ENCODE data around the gene IFT122. TPM values are rescaled to one million over a fixed set of nuclear protein-coding genes. Genes with fewer than 3 reads are reported as not detected.
"Not testable (repeated sequence)": the region's sequence is repeated elsewhere in the genome, so short reads cannot be mapped to it uniquely, and the experiment has no call there.

Gene IFT122, protein sequence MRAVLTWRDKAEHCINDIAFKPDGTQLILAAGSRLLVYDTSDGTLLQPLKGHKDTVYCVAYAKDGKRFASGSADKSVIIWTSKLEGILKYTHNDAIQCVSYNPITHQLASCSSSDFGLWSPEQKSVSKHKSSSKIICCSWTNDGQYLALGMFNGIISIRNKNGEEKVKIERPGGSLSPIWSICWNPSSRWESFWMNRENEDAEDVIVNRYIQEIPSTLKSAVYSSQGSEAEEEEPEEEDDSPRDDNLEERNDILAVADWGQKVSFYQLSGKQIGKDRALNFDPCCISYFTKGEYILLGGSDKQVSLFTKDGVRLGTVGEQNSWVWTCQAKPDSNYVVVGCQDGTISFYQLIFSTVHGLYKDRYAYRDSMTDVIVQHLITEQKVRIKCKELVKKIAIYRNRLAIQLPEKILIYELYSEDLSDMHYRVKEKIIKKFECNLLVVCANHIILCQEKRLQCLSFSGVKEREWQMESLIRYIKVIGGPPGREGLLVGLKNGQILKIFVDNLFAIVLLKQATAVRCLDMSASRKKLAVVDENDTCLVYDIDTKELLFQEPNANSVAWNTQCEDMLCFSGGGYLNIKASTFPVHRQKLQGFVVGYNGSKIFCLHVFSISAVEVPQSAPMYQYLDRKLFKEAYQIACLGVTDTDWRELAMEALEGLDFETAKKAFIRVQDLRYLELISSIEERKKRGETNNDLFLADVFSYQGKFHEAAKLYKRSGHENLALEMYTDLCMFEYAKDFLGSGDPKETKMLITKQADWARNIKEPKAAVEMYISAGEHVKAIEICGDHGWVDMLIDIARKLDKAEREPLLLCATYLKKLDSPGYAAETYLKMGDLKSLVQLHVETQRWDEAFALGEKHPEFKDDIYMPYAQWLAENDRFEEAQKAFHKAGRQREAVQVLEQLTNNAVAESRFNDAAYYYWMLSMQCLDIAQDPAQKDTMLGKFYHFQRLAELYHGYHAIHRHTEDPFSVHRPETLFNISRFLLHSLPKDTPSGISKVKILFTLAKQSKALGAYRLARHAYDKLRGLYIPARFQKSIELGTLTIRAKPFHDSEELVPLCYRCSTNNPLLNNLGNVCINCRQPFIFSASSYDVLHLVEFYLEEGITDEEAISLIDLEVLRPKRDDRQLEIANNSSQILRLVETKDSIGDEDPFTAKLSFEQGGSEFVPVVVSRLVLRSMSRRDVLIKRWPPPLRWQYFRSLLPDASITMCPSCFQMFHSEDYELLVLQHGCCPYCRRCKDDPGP
- total RNA-seq (2014; rRNA removed; shearing (Covaris generic)): 17.9 and 20.5 TPM in 2 replicates

DNA sequence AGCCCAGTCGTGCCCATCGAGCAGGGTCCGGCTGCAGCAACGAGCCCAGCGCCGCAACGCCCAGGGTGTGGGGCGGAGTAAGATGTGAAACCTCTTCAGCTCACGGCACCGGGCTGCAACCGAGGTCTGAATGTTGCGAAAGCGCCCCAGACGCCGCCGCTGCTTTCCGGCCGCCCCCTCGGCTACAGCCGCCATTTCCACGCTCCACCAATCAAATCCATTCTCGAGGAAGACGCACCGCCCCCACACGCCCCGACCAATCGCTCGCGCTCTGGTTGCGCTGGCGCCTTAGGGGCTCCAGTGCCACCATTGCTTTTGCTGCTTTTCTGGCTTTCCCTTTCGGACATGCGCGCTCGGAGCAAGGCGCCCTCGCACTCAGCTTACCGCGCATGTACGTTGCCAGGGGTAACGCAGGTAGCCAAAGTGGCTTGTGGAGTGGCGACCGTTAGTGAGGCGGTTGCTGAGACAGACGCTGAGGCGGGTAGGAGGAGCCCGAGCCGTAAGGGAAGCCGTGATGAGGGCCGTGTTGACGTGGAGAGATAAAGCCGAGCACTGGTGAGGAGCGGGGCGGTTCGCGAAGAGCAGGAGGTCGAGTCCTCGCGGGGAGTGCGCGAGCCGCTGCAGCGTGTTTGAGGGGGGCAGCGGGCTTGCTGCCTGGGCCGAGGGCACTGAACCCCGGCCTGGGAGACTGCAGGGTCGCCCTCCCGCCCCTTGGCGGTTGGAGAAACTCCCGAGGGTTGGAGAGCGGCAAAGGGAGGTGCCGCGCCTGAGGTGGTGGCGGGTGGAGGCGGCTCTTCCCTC is at the start of gene IFT122, which contains the start of gene MBD4:
TSS of gene IFT122 (plus strand) at position 408 of the 801 bp plus-strand sequence. CDS start at position 515, 107 bp downstream.
TSS of gene MBD4 (minus strand) at position 132 of the 801 bp plus-strand sequence. CDS start at position 17, 115 bp downstream.
- peak; percentile 99 for DNase-seq (ENCODE audit: low read depth)

DNA sequence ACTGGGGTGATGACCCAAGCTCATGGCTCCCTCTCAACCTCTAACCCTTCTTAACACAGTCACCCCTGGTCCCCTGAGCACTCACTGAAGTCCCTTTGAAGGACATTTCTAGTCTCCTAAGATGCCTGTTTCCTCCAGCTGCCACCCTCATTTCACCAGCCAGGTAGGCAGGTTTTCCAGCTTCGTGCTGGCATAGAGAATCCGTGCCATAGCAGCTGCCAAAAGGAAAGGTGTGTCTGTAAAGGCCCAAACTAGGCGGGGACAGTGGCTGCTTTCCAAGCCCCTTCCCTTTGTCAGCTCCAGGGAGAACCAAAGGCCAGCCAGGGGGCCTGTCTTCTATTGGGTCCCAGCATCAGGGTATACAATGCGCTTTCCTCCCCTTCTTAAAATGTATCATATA is 48.4 kb upstream of the IFT122 start:
- not testable (repeated sequence) for DNase-seq (ENCODE audit: low read depth)

DNA sequence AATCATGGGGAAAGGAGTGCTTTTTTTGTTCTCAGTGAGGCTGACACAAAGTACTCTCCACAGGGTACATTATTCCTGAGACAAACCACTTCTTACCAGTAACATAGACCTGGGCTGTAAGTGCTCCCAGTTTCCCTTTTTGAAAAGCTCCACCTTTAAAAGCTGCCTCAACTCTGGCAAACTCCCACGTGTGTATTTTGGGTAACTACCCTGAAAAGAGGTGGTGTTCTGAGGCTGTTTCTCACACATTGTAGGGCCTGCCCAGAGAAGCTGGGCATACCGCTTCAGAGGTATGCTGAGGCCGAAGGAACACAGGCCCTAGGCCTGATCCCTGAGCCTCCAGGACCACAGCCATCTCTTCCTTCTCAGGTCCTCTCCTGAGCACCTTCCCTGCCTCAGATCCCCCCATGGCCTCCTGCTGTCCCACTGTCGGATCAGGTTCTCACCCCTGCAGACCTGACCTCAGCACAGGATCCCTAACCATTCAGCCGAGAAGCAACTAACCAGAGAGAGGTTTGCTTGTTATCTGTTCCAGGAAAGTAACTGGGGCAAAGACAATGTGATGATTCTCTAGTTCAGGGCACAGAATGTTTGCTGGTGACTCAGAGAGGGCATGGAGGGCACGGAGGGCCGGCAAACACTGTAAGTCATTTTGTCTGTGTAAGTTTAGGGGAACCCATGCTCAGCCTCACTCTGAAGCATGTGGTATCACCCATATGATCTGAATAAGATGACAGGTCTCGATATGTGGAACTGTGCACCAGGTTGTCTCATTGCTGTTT is 47.7 kb upstream of the IFT122 start:
- not testable (repeated sequence) for DNase-seq (ENCODE audit: low read depth)

DNA sequence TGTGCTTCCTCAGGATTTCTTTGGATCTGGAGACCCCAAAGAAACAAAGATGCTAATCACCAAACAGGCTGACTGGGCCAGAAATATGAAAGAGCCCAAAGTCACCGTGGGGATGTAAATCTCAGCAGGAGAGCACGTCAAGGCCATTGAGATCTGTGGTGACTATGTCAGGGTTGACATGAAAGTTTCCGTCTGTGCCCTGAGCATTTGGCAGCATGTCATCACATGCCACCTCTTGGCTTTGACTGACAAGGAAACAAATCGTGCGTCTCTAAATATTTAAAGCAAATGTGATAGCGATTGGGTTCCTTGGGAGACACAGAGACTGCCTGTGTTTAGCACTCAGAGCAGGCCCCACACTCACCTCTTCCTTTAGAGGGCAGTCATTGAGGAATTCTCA is 46.8 kb upstream of the IFT122 start:
- no peak for DNase-seq (ENCODE audit: low read depth)

DNA sequence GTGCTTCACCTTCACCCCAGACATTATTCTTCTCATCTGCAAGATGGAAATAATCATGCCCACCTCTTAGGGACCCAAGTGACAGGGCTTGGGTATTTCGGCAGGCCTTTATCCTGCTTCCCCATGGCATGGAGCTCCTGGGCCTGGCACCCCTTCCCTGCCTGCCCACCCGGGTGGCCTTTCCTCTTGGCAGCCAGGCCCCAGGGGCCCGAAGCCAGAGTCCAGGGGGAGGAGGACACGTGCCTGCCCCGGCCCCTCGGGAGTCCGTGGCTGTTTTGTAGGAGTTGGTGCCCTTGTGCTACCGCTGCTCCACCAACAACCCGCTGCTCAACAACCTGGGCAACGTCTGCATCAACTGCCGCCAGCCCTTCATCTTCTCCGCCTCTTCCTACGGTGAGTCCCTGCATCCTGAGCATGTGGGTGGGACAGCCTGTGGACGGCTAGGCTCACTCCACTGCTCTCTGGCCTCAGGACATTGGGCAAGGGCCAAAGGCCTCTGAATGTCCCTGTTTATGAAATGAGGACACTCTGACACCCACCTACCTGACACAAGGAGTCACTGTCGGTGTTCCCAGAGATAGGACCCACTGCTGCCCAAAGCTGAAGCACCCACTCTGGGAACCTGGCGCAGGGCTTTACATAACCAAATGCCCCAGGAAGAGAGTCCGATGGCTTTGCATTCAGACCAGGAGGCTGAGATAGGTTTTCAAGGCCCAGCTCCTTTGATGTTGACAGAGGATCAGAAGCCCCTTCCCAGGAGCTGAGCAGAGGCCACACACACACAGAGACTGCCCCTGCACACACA is 46.1 kb upstream of the IFT122 start:
- not testable (repeated sequence) for DNase-seq (ENCODE audit: low read depth)

DNA sequence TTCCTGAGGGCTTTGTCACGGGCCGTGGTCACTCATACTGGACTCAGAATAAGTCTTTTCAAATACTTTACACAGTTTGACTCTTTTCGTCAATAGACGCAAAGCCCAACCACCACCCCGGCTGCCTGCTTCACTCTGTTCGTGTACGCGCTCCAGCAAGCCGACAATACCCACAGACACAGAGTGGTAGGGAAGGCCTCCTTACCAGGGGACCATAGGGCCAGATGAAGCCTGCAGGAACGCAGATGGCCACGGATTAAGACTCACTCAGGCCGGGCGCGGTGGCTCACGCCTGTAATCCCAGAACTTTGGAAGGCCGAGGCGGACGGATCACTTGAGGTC is 41.2 kb upstream of the IFT122 start:
- peak; percentile 35 for DNase-seq (ENCODE audit: low read depth)

DNA sequence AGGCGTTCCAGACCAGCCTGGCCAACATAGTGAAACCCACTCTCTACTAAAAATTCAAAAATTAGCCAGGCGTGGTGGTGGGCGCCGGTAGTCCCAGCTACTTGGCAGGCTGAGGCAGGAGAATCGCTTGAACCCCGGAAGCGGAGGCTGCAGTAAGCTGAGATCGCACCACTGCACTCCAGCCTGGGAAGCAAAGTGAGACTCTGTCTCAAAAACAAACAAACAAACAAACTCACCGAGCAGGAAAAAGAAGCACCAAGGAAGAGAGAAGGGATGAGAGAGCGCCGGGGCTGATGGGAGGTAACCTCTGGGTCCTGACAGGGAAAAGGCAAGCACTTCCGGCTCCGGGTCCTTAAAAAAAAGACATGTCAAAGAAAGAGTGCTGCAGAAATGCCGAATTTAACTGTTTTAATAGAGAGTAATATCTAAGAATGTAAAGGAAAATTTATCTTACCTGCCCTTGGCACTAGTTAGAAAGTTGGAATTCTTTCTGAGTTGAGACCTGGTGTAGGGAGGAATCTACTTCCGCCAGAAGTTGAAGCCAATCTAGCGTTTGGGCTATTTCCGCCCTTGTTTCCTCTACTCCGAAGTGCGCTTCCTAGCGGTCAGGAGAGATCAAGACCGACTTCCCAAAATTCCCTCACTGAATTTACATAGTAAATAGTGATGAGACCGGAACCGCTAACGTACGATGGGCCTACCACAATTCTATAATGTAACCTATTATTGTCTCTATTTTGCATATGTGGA is 40.7 kb upstream of the IFT122 start:
- DNase-seq (ENCODE audit: low read depth): peak; percentile 97

DNA sequence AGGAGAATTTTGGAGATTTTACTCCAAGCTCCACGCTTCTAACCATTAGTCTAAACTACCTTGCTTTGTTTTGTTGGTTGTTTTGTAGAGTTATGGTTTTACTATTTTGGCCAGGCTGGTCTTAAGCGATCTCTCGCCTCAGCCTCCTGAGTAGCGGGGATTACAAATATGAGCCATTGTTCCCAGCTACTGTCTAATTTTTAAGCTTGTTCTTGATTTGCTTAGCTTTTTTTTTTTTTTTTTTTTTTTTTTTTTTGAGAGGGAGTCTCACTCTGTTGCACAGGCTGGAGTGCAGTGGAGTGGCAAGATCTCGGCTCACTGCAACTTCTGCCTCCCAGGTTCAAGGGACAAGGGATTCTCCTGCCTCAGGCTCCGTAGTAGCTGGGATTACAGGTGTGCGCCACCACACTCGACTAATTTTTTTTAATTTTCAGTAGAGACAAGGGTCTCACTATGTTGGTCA is 40.1 kb upstream of the IFT122 start:
- no peak for DNase-seq (ENCODE audit: low read depth)

DNA sequence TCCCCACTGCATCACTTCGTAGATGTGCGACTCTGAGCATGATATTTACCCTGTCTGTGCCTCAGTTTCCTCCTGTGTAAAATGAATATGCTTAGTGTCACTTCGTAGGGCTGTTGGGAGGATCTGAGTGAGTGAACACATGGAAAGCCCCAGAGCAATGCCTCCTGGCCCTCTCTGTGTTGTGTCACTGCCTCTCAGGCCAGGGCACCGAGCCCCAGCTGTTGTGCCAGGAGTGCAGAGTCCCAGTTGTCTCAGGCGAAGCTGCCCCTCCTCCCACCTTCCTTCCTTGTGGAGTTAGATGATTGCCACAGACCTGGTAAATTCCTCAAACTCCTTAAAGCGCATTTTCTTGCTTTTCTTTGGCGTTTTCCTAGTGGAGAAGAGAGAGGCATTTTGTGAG is 37.8 kb upstream of the IFT122 start:
- DNase-seq (ENCODE audit: low read depth): no peak

DNA sequence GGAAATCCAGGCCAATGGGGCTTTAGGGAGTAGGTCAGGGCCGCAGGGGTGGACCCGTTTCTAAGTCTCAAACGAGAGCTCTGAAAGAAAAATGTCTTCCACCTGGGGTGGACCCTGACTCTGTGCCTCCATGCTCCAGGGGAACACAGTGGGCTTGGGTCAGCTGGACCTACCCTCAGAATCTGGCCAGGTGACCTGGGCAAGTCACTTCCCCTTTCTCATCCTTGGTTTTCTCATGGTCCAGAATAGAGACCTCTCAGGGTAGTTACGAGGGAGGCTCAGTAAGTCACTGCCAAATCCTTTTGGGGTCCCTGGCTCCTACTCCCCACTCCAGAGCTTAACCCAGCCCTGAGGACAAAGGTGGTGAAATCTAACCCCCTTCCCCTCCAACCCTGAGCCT is 37.4 kb upstream of the IFT122 start:
- no peak for DNase-seq (ENCODE audit: low read depth)

DNA sequence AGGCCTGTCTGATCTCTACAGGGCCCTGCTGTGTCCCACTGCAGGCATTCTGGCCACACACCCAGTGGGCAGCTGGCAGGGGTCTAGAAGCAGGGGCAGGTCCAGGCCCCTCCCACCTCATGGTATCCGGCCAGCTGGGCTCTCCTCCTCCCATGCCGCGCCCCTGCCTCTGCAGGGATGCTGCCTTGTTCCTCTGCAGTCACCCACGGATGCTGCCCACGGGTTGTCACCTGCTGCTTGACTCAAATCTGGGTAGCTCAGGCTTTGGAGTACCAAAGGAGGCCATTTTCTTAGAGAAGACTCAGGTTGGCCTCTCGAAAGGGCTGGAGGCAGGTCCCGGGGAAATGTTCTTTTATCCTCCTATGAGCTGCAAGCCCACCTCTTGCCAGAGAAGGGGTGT is 36.6 kb upstream of the IFT122 start:
- DNase-seq (ENCODE audit: low read depth): no peak

DNA sequence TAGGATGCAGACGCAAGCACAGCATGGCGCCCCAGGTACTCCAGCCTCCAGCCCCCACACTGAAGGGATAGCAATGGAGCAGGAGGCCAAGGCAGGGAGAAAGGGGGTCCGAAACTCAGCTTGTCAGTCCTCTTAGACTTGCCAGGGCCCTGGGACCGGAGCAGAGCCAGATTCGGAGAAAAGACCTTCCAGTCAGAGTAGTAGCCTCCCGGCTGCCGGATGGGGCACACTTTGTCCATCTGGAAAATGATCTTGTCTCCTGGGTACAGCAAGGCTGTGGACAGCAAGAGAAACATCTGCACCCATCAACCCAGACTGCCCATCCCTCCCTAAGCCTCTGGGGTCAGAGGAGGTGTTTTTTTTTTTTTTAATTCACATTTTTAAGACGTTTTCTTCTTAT is 35.9 kb upstream of the IFT122 start:
- DNase-seq (ENCODE audit: low read depth): no peak

DNA sequence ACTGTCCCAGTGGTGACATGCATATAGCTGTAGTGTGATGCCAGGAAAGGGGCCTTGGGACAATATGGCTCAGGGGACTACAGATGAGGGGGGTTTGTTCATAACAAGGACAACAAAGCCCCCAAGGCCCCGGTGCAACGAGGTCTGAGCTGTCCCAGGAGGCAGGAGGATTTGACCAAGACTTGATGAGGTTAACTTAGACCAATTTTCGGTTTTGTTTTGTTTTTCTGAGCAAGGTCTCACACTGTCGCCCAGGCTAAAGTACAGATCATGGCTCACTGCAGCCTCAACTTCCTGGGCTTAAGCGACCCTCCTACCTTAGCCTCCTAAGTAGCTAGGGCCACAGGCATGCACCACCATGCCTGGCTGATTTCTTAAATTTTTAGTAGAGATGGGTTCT is 35.4 kb upstream of the IFT122 start:
- no peak for DNase-seq (ENCODE audit: low read depth)

DNA sequence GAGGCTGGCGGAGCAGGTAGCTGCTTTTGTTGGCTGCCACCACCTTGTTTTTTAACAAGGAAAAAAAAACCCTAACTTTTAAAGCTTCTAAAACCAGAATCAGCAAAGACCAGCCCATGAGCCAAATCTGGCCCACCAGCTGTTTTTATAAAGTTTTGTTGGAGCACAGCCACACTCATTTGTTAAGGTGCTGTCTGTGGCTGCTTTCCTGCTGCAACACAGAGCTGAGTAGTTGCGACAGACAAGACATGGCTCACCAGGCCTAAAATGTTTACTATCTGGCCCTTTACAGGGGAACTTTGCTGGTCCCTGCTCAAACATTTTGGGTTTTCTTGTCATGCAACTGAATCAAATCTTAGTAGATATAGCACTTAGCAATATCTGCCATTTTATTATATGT is 30.5 kb upstream of the IFT122 start:
- DNase-seq (ENCODE audit: low read depth): no peak

DNA sequence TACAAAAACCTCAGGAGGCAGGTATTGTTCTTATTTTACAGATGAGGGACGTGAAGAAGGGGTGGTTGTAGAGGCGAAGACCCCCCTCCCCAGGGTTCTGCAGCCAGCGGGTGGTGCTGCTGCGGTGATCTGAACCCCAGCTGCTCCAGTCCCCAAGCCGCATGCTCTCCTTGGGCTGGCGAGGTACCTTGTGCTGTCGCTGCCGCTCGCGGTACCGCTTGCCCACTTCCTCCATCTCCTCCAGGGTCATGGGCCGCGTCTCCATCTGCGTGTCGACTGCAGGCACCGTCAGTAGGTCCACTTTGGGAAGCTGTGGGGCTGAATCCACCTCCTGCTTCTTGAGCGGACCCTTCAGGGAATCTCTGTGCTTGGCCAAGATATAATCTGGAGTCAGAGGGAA is 29.1 kb upstream of the IFT122 start:
- no peak for DNase-seq (ENCODE audit: low read depth)

DNA sequence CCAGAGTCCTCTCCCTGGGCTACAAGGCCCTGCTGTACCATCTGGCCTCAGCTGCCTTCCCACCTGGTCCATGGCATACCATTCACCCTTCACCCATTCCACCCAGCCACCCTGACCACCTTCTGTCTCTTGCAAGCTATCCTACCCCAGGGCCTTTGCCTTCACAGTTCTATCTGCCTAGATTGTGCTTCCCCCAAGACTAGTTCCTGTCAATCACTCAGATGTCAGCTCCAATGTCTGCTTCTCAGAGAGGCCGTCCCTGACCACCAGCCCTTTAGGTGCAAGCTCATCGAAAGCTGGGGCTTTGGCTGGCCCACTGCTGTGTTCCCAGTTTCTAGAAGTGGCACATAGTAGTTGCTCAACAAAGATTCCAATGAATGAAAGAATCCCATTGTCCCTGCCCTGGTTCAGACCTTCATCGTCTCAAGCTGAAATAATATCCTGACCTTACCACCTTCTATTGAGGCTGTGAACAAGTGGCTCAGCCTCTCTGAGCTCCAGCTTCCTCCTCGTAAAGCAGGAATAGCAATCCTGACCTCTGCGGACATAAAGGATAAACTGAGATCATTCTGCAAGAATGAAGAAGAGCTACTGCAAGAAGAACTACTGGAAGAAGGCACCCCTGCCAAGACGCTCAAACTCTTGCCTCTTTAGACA is 27.4 kb upstream of the IFT122 start:
- DNase-seq (ENCODE audit: low read depth): no peak

DNA sequence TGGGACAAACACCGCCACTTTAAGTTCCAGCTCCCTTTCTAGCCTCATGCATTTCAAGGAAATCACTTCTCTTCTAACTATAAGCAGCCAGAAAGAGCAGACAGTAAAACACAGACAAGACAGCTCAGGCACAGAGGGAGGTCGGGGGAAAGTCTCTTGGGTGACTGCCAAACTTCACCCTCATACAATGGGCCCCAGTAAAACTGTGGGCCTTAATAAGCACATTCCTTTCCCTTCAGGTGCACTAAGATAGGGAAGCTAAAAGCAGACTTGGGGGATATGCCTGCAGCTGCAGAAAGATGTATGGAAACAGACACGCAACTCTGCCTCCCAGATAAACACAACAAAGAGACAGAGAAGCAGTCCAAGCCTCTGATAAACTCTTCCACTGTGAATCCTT is 26.8 kb upstream of the IFT122 start:
- DNase-seq (ENCODE audit: low read depth): not testable (repeated sequence)
